K562 (cell line): Measurements from ENCODE around the gene ZNF18. TPM values are rescaled to one million over a fixed set of nuclear protein-coding genes. Genes with fewer than 3 reads are reported as not detected.

ENCODE experiments used
- FOXA3 ChIP-seq, 2 experiments: fragments of 450-650 bp in 1 of 2; sonication (generic) in 1 of 2; formaldehyde crosslinking; IDR thresholded peaks in 1 of 2; conservative IDR thresholded peaks in 1 of 2; 2 replicates each; pipeline versions ENCODE4 v1.4.0 to v1.8.0; 2020 to 2022; ENCODE audit warnings: mild to moderate bottlenecking in 2 of 2, missing genetic modification reagents in 1 of 2
- HDGF ChIP-seq: fragments of 450-650 bp; IDR thresholded peaks from 2 replicates; pipeline ENCODE4 v1.6.1; 2016
- MBD2 ChIP-seq: sonication (generic); IDR thresholded peaks from 2 replicates; pipeline ENCODE4 v1.6.1; 2016; ENCODE audit warnings: low read depth, borderline replicate concordance
- NR2F6 ChIP-seq: fragments of 450-650 bp; formaldehyde crosslinking; IDR thresholded peaks from 2 replicates; pipeline ENCODE4 v1.4.0; 2020; ENCODE audit warnings: mild to moderate bottlenecking
- polyA plus RNA-seq, 8 experiments: library from polyadenylated mRNA; depleted of rRNA in 4 of 8; stranded (reverse) in 5 of 8; unstranded in 3 of 8; fragments of >200 nt; fragmentation: Nextera tagmentation in 2 of 8; fragmentation: Illumina TruSeq in 1 of 8; extraction: Ambion mirVana in 2 of 8; extraction: Trizol in 1 of 8; gene quantifications; 2 replicates each; pipeline versions ENCODE4 v1.2.1 to v1.2.3, GENCODE V29; 2011 to 2014; ENCODE audit warnings: inconsistent platforms in 1 of 8, missing spikeins in 1 of 8
- total RNA-seq, 7 experiments: library from RNA; depleted of rRNA in 6 of 7; stranded (reverse); fragments of >200 nt in 6 of 7; fragmentation: Illumina TruSeq in 2 of 7; extraction: Trizol in 2 of 7; gene quantifications; 2 replicates each; pipeline versions ENCODE4 v1.2.1 to v1.2.3, GENCODE V29; 2011 to 2021; ENCODE audit warnings: low replicate concordance in 1 of 7
- TF ChIP-seq, protein P1 (sequence below): fragments of 450-650 bp; formaldehyde crosslinking; IDR thresholded peaks from 2 replicates; pipeline ENCODE4 v1.4.0; 2022; ENCODE audit warnings: missing genetic modification characterization
- TF ChIP-seq, protein P2 (sequence below): fragments of 250-450 bp; sonication (Bioruptor Pico); IDR thresholded peaks from 2 replicates; pipeline ENCODE4 v1.8.0; 2022; ENCODE audit warnings: inconsistent platforms, mild to moderate bottlenecking, moderate library complexity, borderline replicate concordance
- TF ChIP-seq, protein P3 (sequence below): fragments of 450-650 bp; IDR thresholded peaks from 2 replicates; pipeline ENCODE4 v1.7.1; 2018; ENCODE audit warnings: mild to moderate bottlenecking, low read depth; ENCODE audit not compliant: partially characterized antibody

The ZNF18 gene
- total and polyA plus RNA-seq, 9 of the 15 experiments (the other 6 are each of a cell fraction or from before 2014, with no cell fraction given), result 1.1 to 5.0 (median 3.4) TPM

DNA sequence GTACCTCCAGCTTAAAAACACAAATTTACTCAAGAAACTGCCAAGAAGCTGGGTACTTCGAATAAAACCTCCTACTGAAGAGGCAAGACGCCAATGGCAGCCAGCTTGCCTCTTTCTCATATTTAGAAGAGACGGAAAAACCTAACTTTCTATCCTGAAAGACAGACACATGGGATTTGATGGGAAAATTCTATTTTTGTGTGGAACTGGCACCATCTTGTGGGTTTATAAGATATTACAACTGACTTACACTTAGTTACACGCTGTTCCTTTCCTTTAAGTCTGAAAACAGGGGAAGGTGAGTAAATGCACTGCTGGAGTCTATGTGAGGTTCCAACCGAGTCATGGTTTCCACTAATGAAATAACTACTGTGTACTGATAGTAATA, 10.3 kb downstream of the ZNF18 start (continued):
- TF ChIP-seq, protein P1, sequence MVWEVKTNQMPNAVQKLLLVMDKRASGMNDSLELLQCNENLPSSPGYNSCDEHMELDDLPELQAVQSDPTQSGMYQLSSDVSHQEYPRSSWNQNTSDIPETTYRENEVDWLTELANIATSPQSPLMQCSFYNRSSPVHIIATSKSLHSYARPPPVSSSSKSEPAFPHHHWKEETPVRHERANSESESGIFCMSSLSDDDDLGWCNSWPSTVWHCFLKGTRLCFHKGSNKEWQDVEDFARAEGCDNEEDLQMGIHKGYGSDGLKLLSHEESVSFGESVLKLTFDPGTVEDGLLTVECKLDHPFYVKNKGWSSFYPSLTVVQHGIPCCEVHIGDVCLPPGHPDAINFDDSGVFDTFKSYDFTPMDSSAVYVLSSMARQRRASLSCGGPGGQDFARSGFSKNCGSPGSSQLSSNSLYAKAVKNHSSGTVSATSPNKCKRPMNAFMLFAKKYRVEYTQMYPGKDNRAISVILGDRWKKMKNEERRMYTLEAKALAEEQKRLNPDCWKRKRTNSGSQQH (CRISPR knock-in tag), result no peak
- no peak for TF ChIP-seq MBD2
- TF ChIP-seq FOXA3 (CRISPR knock-in tag; conservative IDR thresholded peaks at IDR 0.05 in 1 of 2, IDR thresholded peaks at IDR 0.05 in 1 of 2), result no peak
- TF ChIP-seq NR2F6, result no peak
- TF ChIP-seq, protein P2, sequence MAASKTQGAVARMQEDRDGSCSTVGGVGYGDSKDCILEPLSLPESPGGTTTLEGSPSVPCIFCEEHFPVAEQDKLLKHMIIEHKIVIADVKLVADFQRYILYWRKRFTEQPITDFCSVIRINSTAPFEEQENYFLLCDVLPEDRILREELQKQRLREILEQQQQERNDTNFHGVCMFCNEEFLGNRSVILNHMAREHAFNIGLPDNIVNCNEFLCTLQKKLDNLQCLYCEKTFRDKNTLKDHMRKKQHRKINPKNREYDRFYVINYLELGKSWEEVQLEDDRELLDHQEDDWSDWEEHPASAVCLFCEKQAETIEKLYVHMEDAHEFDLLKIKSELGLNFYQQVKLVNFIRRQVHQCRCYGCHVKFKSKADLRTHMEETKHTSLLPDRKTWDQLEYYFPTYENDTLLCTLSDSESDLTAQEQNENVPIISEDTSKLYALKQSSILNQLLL (CRISPR knock-in tag), result no peak
- TF ChIP-seq, protein P3, sequence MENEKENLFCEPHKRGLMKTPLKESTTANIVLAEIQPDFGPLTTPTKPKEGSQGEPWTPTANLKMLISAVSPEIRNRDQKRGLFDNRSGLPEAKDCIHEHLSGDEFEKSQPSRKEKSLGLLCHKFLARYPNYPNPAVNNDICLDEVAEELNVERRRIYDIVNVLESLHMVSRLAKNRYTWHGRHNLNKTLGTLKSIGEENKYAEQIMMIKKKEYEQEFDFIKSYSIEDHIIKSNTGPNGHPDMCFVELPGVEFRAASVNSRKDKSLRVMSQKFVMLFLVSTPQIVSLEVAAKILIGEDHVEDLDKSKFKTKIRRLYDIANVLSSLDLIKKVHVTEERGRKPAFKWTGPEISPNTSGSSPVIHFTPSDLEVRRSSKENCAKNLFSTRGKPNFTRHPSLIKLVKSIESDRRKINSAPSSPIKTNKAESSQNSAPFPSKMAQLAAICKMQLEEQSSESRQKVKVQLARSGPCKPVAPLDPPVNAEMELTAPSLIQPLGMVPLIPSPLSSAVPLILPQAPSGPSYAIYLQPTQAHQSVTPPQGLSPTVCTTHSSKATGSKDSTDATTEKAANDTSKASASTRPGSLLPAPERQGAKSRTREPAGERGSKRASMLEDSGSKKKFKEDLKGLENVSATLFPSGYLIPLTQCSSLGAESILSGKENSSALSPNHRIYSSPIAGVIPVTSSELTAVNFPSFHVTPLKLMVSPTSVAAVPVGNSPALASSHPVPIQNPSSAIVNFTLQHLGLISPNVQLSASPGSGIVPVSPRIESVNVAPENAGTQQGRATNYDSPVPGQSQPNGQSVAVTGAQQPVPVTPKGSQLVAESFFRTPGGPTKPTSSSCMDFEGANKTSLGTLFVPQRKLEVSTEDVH, result no peak
- TF ChIP-seq HDGF, result no peak
- TF ChIP-seq, all 486 proteins: peak for 4
